T-helper 17 cell (primary cell): ENCODE results near the gene NEURL1B. TPM values are rescaled to one million over a fixed set of nuclear protein-coding genes. Genes with fewer than 3 reads are reported as not detected.
"Not testable (repeated sequence)": the region's sequence is repeated elsewhere in the genome, so short reads cannot be mapped to it uniquely, and the experiment has no call there.

Experiments
- ATAC-seq: fragments of 150-1000 bp; cut with Tn5 transposase; 2 replicates; pipeline ENCODE4 v1.10.0; 2021; ENCODE audit warnings: mild to moderate bottlenecking, moderate library complexity
- DNase-seq, 3 donors: peaks; one replicate each; pipeline versions ENCODE4 v3.0.0 to v3.0.0-alpha.2; 2020 to 2021
- H3K9me3 ChIP-seq: one replicate; pipeline ENCODE4 v1.7.0; 2013; ENCODE audit warnings: low read length, mild to moderate bottlenecking; ENCODE audit not compliant: control insufficient read depth, poor library complexity, severe bottlenecking
- H3K27ac Mint-ChIP-seq: one replicate; pipeline ENCODE4 v1.8.0; 2022; ENCODE audit warnings: mild to moderate bottlenecking, moderate library complexity, mixed read lengths
- H3K27me3 Mint-ChIP-seq: one replicate; pipeline ENCODE4 v1.8.0; 2022; ENCODE audit warnings: mixed read lengths
- H3K36me3 Mint-ChIP-seq: one replicate; pipeline ENCODE4 v1.8.0; 2022; ENCODE audit warnings: low read depth, mixed read lengths
- H3K4me1 Mint-ChIP-seq: one replicate; pipeline ENCODE4 v1.8.0; 2022; ENCODE audit warnings: mild to moderate bottlenecking, mixed read lengths
- H3K4me3 Mint-ChIP-seq: one replicate; pipeline ENCODE4 v1.8.0; 2022; ENCODE audit warnings: mild to moderate bottlenecking, moderate library complexity, mixed read lengths
- total RNA-seq, 4 donors: library from RNA in 2 of 4; stranded (reverse) in 2 of 4; gene quantifications; one replicate each; pipeline ENCODE4 v1.2.3 and lab custom pipeline; 2022 to 2026

NEURL1B gene
- total RNA-seq, 2 donors from 2014 or later = 0.07 to 0.23 TPM

- H3K9me3 ChIP-seq = no peaks in the 10 kb centered on the region
- Mint-ChIP-seq H3K27ac (no peak overlapping the region), H3K4me3 (no peak overlapping the region), H3K4me1 (peaks cover 2% of the 10 kb centered on the region), H3K27me3 (peaks cover 16% of the 10 kb centered on the region), H3K36me3 (peaks cover 2% of the 10 kb centered on the region)
- no peak for ATAC-seq
- no peak for DNase-seq
These were observed 40.5 kb upstream of the NEURL1B start for GRCh38 chr5:172600571-172600970.

GRCh38 chr5:172601576-172601975 is 39.5 kb upstream of the NEURL1B start:
- H3K36me3 Mint-ChIP-seq = not testable (repeated sequence)

GRCh38 chr5:172602783-172603231 is 38.3 kb upstream of the NEURL1B start:
- Mint-ChIP-seq H3K4me1 (peaks cover 2% of the 10 kb centered on the region), H3K4me3 (no peak overlapping the region), H3K27me3 (peaks cover 21% of the 10 kb centered on the region), H3K36me3 (peaks cover 4% of the 10 kb centered on the region), H3K27ac (no peak overlapping the region)
- no peaks in the 10 kb centered on the region for H3K9me3 ChIP-seq
- ATAC-seq (no peak), DNase-seq (no peak)

More at GRCh38 chr5:172601576-172601975, 39.5 kb upstream of the NEURL1B start:
- H3K4me3 Mint-ChIP-seq, H3K4me1 Mint-ChIP-seq, H3K9me3 ChIP-seq, ATAC-seq, H3K27ac Mint-ChIP-seq, DNase-seq: not testable (repeated sequence)
- peaks cover 16% of the 10 kb centered on the region for H3K27me3 Mint-ChIP-seq

GRCh38 chr5:172603251-172603806 is 37.7 kb upstream of the NEURL1B start:
- H3K27me3 Mint-ChIP-seq = peaks cover 21% of the 10 kb centered on the region
- no peak overlapping the region for H3K27ac Mint-ChIP-seq
- peaks cover 2% of the 10 kb centered on the region for H3K4me1 Mint-ChIP-seq
- no peak overlapping the region for H3K4me3 Mint-ChIP-seq
- ATAC-seq = no peak
- DNase-seq = no peak
- H3K9me3 ChIP-seq = no peaks in the 10 kb centered on the region
- H3K36me3 Mint-ChIP-seq = peaks cover 5% of the 10 kb centered on the region

- Mint-ChIP-seq H3K27me3 (peaks cover 18% of the 10 kb centered on the region), H3K4me3 (no peak overlapping the region), H3K27ac (no peak overlapping the region), H3K36me3 (peaks cover 3% of the 10 kb centered on the region), H3K4me1 (no peaks in the 10 kb centered on the region)
- H3K9me3 ChIP-seq = no peaks in the 10 kb centered on the region
- DNase-seq (no peak), ATAC-seq (no peak)
These were observed 35.6 kb upstream of the NEURL1B start for GRCh38 chr5:172605466-172605865.

GRCh38 chr5:172606156-172606785 is 34.8 kb upstream of the NEURL1B start:
- Mint-ChIP-seq H3K27ac (no peak overlapping the region), H3K4me1 (no peaks in the 10 kb centered on the region), H3K27me3 (peaks cover 24% of the 10 kb centered on the region), H3K4me3 (no peak overlapping the region), H3K36me3 (peaks cover 5% of the 10 kb centered on the region)
- H3K9me3 ChIP-seq = no peaks in the 10 kb centered on the region
- DNase-seq (no peak), ATAC-seq (no peak)

GRCh38 chr5:172607213-172607793 is 33.8 kb upstream of the NEURL1B start:
- peaks cover 22% of the 10 kb centered on the region for H3K27me3 Mint-ChIP-seq
- DNase-seq (no peak), ATAC-seq (no peak)
- H3K4me3 Mint-ChIP-seq = no peak overlapping the region
- H3K27ac Mint-ChIP-seq = no peak overlapping the region
- no peaks in the 10 kb centered on the region for H3K4me1 Mint-ChIP-seq
- H3K9me3 ChIP-seq = no peaks in the 10 kb centered on the region
- peaks cover 5% of the 10 kb centered on the region for H3K36me3 Mint-ChIP-seq

GRCh38 chr5:172608773-172609172 is 32.3 kb upstream of the NEURL1B start:
- ATAC-seq = no peak
- H3K9me3 ChIP-seq = no peaks in the 10 kb centered on the region
- Mint-ChIP-seq H3K27ac (no peak overlapping the region), H3K4me3 (no peak overlapping the region), H3K27me3 (peaks cover 23% of the 10 kb centered on the region), H3K4me1 (no peaks in the 10 kb centered on the region), H3K36me3 (peaks cover 5% of the 10 kb centered on the region)
- no peak for DNase-seq

- Mint-ChIP-seq H3K4me1 (no peaks in the 10 kb centered on the region), H3K36me3 (peaks cover 5% of the 10 kb centered on the region), H3K4me3 (no peak overlapping the region), H3K27me3 (peaks cover 19% of the 10 kb centered on the region), H3K27ac (no peak overlapping the region)
- ATAC-seq = no peak
- no peak for DNase-seq
- no peaks in the 10 kb centered on the region for H3K9me3 ChIP-seq
These were observed 30.4 kb upstream of the NEURL1B start for GRCh38 chr5:172610643-172611042.

- Mint-ChIP-seq H3K36me3 (peaks cover 5% of the 10 kb centered on the region), H3K4me1 (no peaks in the 10 kb centered on the region)
These were observed 29.1 kb upstream of the NEURL1B start for GRCh38 chr5:172611913-172612312.

GRCh38 chr5:172612771-172613170 is 28.3 kb upstream of the NEURL1B start:
- DNase-seq = no peak
- Mint-ChIP-seq H3K4me1 (no peaks in the 10 kb centered on the region), H3K36me3 (peaks cover 3% of the 10 kb centered on the region), H3K27ac (no peak overlapping the region), H3K4me3 (no peak overlapping the region), H3K27me3 (peaks cover 14% of the 10 kb centered on the region)
- H3K9me3 ChIP-seq = no peaks in the 10 kb centered on the region
- ATAC-seq = no peak

More at GRCh38 chr5:172611913-172612312, 29.1 kb upstream of the NEURL1B start:
- ATAC-seq = no peak
- H3K4me3 Mint-ChIP-seq = no peak overlapping the region
- no peak overlapping the region for H3K27ac Mint-ChIP-seq
- no peak for DNase-seq
- no peaks in the 10 kb centered on the region for H3K9me3 ChIP-seq
- peaks cover 19% of the 10 kb centered on the region for H3K27me3 Mint-ChIP-seq

GRCh38 chr5:172616136-172616535 is 24.9 kb upstream of the NEURL1B start:
- peaks cover 11% of the 10 kb centered on the region for H3K27me3 Mint-ChIP-seq
- no peak for DNase-seq
- ATAC-seq = no peak
- H3K36me3 Mint-ChIP-seq = no peaks in the 10 kb centered on the region
- no peaks in the 10 kb centered on the region for H3K4me1 Mint-ChIP-seq
- no peak overlapping the region for H3K4me3 Mint-ChIP-seq
- H3K9me3 ChIP-seq = no peaks in the 10 kb centered on the region
- H3K27ac Mint-ChIP-seq = no peak overlapping the region

GRCh38 chr5:172616730-172617129 is 24.3 kb upstream of the NEURL1B start:
- no peaks in the 10 kb centered on the region for H3K36me3 Mint-ChIP-seq
- no peak for ATAC-seq
- H3K4me3 Mint-ChIP-seq = no peak overlapping the region
- H3K27ac Mint-ChIP-seq = no peak overlapping the region
- H3K4me1 Mint-ChIP-seq = no peaks in the 10 kb centered on the region
- H3K27me3 Mint-ChIP-seq = peaks cover 12% of the 10 kb centered on the region
- DNase-seq = no peak
- no peaks in the 10 kb centered on the region for H3K9me3 ChIP-seq

GRCh38 chr5:172617817-172618216 is 23.2 kb upstream of the NEURL1B start:
- no peaks in the 10 kb centered on the region for H3K4me1 Mint-ChIP-seq
- peaks cover 17% of the 10 kb centered on the region for H3K27me3 Mint-ChIP-seq
- ATAC-seq = no peak
- no peaks in the 10 kb centered on the region for H3K36me3 Mint-ChIP-seq
- H3K27ac Mint-ChIP-seq = no peak overlapping the region
- H3K9me3 ChIP-seq = no peaks in the 10 kb centered on the region
- DNase-seq = no peak
- no peak overlapping the region for H3K4me3 Mint-ChIP-seq
